Astrocyte of the cerebellum (primary cell): ENCODE measurements around the gene LCN2.
A peak's percentile ranks its signal among the peaks of the same experiment; 100 is the strongest.

Source experiments
- DNase-seq: peaks from one replicate; pipeline ENCODE4 v3.0.0-alpha.2; 2011; ENCODE audit warnings: low read depth
- H3K4me3 ChIP-seq: 2 replicates; pipeline ENCODE4 v1.5.1; 2011; ENCODE audit warnings: mild to moderate bottlenecking, low read depth, low read length, moderate library complexity
- CTCF ChIP-seq: IDR thresholded peaks from 2 replicates; pipeline ENCODE4 v1.5.1; 2012; ENCODE audit warnings: low read length, low read depth, moderate library complexity, mild to moderate bottlenecking; ENCODE audit errors: missing control alignments
- in situ Hi-C: cut with HindIII; loops from 2 replicates; pipeline ENCODE4 v1.10.0; 2017; ENCODE audit warnings: low sequenced_read_pairs

The LCN2 gene

GRCh38 chr9:128124451-128124850, 24.8 kb upstream of the LCN2 start:
- no peak for TF ChIP-seq CTCF
- H3K4me3 ChIP-seq: no peak overlapping the region
- DNase-seq: no peak
- in situ Hi-C loops: no loop called here

- in situ Hi-C loops: no loop called here
- peak; percentile 66 for TF ChIP-seq CTCF
- DNase-seq: no peak
- H3K4me3 ChIP-seq: no peak overlapping the region
These were observed 24.2 kb upstream of the LCN2 start for GRCh38 chr9:128124873-128125579.

- DNase-seq: no peak
- in situ Hi-C loops: no loop called here
- peak overlapping the region; percentile 67 for H3K4me3 ChIP-seq
- TF ChIP-seq CTCF: no peak
These were observed 23.5 kb upstream of the LCN2 start for GRCh38 chr9:128125580-128126354.

- in situ Hi-C loops: no loop called here
- no peak for TF ChIP-seq CTCF
- DNase-seq: peak; percentile 29
These were observed 21.7 kb upstream of the LCN2 start, which contains the start of gene PTGES2 for GRCh38 chr9:128127568-128127989. PTGES2 (minus strand) TSS chr9:128127729; CDS start chr9:128127717, 12 bp downstream.

GRCh38 chr9:128127990-128128835, 21.0 kb upstream of the LCN2 start:
- peak overlapping the region; percentile 67 for H3K4me3 ChIP-seq
- in situ Hi-C loops: no loop called here
- TF ChIP-seq CTCF: no peak
- peak; percentile 77 for DNase-seq

More at GRCh38 chr9:128127568-128127989, 21.7 kb upstream of the LCN2 start, which contains the start of gene PTGES2:
- peak within 1 kb of the TSS; percentile 67 for H3K4me3 ChIP-seq
